Activated T-cell treated with anti-CD3 and anti-CD28 coated beads for 1 hour (primary cell): ENCODE measurements around the gene VWF.

Source experiments
- DNase-seq: peaks from one replicate; pipeline ENCODE4 v3.0.0-alpha.2; 2020; ENCODE audit warnings: low read depth

The VWF gene

GRCh38 chr12:5948696-5949095 lies 175.8 kb downstream of the VWF start:
- no peak for DNase-seq

DNA sequence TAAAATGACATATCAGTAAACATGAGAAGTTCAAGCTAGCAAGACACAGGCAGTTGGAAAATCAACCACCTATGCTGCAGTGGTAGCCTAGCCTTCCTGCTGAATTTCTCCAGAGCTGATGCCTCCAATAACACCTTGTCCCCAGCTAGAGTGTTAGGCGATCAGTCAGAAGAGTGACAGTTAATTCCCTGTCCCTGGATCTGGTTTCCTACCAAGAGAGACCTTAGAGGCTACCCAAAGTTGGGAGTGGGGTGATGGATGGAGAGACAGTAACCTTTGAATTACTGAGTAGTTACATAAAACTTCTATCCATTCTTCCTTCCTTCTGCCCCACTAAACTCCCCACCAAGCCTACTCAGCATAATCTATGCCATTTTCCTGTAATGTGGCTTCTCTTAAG lies 177.5 kb downstream of the VWF start:
- DNase-seq: no peak

GRCh38 chr12:5946388-5946787 lies 178.1 kb downstream of the VWF start:
- no peak for DNase-seq

- DNase-seq: no peak
Measured at GRCh38 chr12:5945071-5946008, 179.1 kb downstream of the VWF start, which contains the start of gene ANO2. TSS of gene ANO2 (minus strand) at chr12:5945259. CDS start at chr12:5945217, 42 bp downstream.

DNA sequence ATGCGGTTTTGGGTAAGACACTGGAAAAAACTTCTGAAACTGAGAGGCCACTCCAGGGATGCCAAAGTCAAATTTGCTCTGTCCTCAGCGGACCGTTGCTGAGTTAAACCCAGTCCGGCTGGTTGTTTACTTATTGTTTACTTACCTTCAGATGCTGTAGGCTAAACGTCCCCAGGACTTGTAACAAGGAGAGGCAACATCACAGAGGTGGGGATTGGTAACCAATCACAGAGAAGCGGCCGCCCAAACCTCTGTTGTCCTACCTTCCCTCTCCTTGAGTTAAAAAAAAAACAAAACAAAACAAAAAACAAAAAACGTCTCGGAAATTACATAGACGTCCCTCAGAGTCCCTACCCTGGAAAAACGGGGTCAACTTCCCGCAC lies 179.8 kb downstream of the VWF start:
- no peak for DNase-seq

DNA sequence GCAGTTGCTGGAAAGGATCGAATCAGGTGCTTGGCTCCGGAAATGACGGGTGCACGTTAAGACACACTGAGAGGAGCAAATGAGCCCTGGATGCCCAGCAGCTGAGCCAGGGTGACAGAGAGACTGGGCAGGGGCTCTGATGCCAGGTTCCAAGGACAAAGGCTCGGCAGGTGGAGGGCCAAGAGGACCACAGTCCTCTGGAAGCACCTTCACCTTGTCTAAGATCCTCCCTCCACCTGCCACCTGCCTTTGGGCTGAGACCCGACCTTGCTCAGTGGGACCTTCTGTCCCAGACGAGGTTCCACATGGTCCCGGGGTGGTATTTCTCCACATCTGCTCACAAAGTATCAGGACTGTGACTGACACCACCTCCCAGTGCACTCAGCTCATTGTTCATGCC lies 180.4 kb downstream of the VWF start:
- DNase-seq: no peak

GRCh38 chr12:5941907-5942306 lies 182.6 kb downstream of the VWF start:
- DNase-seq: no peak

DNA sequence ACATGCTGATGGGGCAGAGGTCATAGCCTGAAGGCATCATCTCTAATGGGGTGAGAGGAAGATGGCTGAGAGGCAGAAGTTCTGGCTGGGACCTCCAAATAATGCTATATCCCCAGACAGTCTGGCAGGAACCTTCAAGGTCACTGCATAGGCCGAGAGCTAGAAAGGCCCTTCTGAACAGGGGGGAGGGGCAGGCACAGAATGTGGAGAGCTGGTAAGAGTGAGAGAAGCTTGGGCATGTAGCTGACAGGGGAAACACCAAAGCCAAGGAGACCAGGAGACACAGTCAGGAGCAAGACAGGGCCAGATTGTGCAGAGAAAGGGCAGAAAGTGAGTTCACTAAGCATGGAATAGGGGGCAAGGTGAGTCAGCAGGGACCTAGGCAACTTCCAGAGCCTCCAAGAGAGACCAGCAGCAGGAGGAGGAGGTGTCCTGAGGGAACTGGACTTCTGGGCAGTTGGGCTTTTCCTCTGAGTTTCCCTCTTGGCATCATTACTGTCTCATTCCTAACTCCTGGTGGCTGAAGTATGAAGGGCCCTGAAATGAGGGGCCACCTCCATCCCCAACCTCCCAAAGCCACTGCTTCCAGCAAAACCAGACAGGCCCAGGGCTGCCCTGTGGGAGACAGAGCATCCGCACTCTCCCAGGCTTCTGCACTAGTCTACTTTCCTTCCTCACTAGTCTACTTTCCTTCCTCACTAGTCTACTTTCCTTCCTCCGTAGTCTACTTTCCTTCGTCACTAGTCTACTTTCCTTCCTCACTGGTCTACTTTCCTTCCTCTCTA lies 196.5 kb downstream of the VWF start:
- DNase-seq: no peak

GRCh38 chr12:5925646-5926045 lies 198.8 kb downstream of the VWF start:
- no peak for DNase-seq

DNA sequence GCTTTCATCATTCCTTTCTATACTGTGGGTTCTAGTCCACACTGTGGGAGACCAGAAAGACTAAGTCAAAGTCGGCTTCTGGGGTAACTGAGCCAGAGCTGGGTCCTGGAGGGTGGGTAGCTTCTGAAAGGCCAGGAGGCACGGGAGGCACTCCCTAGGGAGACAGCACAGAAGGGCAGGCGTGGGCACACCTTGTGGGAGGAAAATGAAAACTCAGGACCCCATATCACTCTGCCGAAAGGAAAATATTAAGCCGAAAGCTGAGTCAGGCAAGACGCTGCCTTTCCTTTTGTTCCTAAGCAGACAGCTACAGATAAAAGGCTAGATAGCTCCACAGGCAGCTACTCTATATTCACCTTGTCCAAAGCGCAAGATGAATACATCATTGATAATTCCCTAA lies 200.1 kb downstream of the VWF start:
- no peak for DNase-seq

- no peak for DNase-seq
Measured at GRCh38 chr12:5923751-5924150, 200.7 kb downstream of the VWF start.

DNA sequence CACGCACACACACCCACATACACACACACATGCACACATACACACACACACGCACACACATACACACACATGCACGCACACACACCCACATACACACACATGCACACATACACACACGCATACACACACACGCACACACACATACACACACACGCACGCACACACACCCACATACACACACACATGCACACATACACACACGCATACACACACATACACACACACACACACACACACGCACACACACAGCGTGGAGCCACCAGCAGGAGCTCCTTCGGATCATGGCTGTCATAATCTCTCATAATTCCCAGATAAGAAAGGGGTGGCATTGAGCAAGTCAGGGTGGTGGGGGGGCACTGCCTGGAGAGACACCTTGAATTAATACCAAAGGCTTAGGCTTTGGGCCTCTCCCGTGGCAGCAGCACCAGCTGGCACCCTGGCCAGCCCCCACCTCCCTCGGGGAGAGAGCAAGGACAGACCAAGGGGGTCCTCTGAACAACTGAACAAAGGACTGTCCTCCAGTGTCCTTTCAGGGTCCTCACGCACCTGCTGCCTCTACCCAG lies 201.3 kb downstream of the VWF start:
- DNase-seq: no peak

- DNase-seq: no peak
Measured at GRCh38 chr12:5921966-5922899, 202.2 kb downstream of the VWF start.

- no peak for DNase-seq
Measured at GRCh38 chr12:5921027-5921909, 203.2 kb downstream of the VWF start.

DNA sequence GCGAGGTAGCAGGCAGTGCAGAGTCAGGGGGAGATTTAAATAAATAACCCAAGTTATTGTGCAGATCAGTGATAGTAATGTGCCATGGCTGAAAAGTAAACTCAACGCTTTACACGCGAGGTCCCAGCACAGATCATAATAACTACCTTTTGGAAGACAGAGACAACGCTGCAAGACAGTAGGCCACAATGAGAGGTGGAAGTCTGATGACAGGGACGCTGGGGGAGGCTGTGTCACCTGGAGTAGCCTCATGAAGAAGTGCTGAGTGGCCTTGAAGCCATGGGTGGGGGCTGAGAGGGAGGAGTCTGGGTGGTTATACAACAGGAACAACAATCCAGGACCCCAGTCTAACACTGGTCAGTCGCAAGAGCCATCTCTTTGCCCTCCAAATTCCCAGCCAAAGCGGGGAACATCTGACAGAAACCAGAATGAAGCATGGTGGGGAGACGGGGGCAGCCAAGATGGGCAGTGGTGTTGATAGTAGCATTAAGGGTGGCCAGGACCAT lies 207.6 kb downstream of the VWF start:
- DNase-seq: no peak

GRCh38 chr12:5915511-5915910 lies 209.0 kb downstream of the VWF start:
- DNase-seq: no peak

DNA sequence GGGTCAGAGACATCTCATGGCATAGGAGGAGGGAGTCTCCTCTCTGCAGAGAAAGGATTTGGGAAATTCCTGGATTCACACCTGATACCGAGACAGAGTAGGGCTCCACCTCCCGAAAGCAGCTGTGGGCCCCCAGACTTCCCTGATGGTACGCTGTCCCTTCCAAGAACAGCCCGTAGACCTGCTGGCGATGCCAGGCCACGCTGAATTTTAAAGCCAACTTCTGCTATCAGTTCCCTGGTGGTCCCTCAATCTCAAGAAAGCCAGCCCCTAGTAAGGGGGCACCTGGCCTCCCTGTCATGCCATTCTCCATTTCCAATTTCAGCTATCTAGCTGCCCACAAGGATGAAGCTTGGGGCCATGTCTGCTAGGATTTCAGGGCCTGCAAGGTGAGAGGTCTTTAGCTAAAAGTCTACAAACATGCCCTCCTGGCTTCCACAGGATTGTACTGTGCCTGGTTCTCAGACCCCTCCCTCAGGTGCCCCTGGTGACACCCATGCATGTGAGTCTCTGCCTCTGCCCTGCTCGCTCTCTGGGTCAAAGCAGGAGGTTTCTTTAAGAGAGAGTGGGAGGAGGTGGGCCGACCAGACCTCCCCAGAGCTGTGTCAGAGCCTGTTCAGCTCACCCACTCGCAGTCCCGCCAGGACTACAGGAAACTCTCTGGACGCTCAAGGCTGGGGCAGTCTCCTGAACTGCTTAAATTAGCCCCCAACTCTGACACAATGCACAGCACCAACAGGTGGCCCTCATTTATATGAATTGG lies 209.9 kb downstream of the VWF start:
- no peak for DNase-seq

DNA sequence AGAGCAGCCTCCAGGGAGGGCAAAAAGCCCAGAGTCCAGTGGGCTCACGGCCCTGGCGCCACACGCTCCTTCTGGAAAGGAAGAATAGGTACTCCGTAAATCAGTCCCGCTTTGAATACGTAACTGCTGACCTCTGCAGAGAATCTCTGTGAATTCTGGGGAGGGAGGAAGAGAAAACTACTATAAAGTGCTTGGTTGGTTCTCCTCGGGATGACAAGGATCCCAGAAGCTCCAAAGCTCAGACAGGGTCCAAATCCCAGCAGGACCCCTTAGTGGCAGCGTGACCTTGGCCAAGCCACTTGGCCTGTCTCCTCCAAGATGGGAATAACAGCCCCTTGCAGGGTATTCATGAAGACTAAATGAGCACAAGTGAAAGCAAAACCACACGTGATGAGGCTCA lies 211.1 kb downstream of the VWF start:
- no peak for DNase-seq

GRCh38 chr12:5912437-5913334 lies 211.8 kb downstream of the VWF start:
- DNase-seq: no peak
